T-helper 1 cell treated with Interleukin-12 subunit alpha and Interleukin-12 subunit beta and Interleukin-4 antibody, amounts not matched to agents 30 μg/mL and 1 μg/mL, for 36 hours (primary cell): Measurements from ENCODE around the gene CGB7.

ENCODE experiments used
- H3K27ac Mint-ChIP-seq: one replicate; pipeline ENCODE4 v1.8.0; 2021; ENCODE audit warnings: mild to moderate bottlenecking, mixed read lengths
- H3K27me3 Mint-ChIP-seq: one replicate; pipeline ENCODE4 v1.8.0; 2021; ENCODE audit warnings: low read depth, mixed read lengths
- H3K36me3 Mint-ChIP-seq: one replicate; pipeline ENCODE4 v1.8.0; 2021; ENCODE audit warnings: low read depth, mixed read lengths
- H3K4me1 Mint-ChIP-seq: one replicate; pipeline ENCODE4 v1.8.0; 2021; ENCODE audit warnings: low read depth, mixed read lengths
- H3K4me3 Mint-ChIP-seq: one replicate; pipeline ENCODE4 v1.8.0; 2021; ENCODE audit warnings: mild to moderate bottlenecking, moderate library complexity, mixed read lengths
- H3K9me3 Mint-ChIP-seq: one replicate; pipeline ENCODE4 v1.8.0; 2021; ENCODE audit warnings: mixed read lengths

Gene CGB7

GRCh38 chr19:49057636-49058234, at the start of gene CGB7:
Gene CGB7, minus strand, starts transcription at chr19:49057749. Its CDS starts 2,374 bp downstream, at chr19:49055375.
- Mint-ChIP-seq H3K9me3 (no peaks in the 10 kb centered on the region), H3K4me3 (peak within 1 kb of the TSS; percentile 74), H3K4me1 (peaks cover 12% of the 10 kb centered on the region), H3K36me3 (no peaks in the 10 kb centered on the region), H3K27me3 (peaks cover 56% of the 10 kb centered on the region), H3K27ac (no peak within 1 kb of the TSS)

GRCh38 chr19:49106648-49107135, 49.1 kb upstream of the CGB7 start:
- Mint-ChIP-seq H3K36me3 (peaks cover 30% of the 10 kb centered on the region), H3K27ac (peak overlapping the region; percentile 61), H3K9me3 (no peaks in the 10 kb centered on the region), H3K4me1 (peaks cover 12% of the 10 kb centered on the region), H3K4me3 (no peak overlapping the region), H3K27me3 (no peaks in the 10 kb centered on the region)

GRCh38 chr19:49104229-49104864, 46.8 kb upstream of the CGB7 start:
- Mint-ChIP-seq H3K27ac (no peak overlapping the region), H3K36me3 (peaks cover 43% of the 10 kb centered on the region)

GRCh38 chr19:49103331-49104085, 46.0 kb upstream of the CGB7 start:
- H3K4me3 Mint-ChIP-seq, result no peak overlapping the region
- peaks cover 15% of the 10 kb centered on the region for H3K4me1 Mint-ChIP-seq
- no peaks in the 10 kb centered on the region for H3K27me3 Mint-ChIP-seq
- no peaks in the 10 kb centered on the region for H3K9me3 Mint-ChIP-seq
- H3K36me3 Mint-ChIP-seq, result peaks cover 43% of the 10 kb centered on the region
- H3K27ac Mint-ChIP-seq, result no peak overlapping the region

More at GRCh38 chr19:49104229-49104864, 46.8 kb upstream of the CGB7 start:
- H3K4me3 Mint-ChIP-seq, result no peak overlapping the region
- H3K9me3 Mint-ChIP-seq, result no peaks in the 10 kb centered on the region
- H3K4me1 Mint-ChIP-seq, result peaks cover 17% of the 10 kb centered on the region
- no peaks in the 10 kb centered on the region for H3K27me3 Mint-ChIP-seq

- H3K36me3 Mint-ChIP-seq, result peaks cover 48% of the 10 kb centered on the region
Observed at GRCh38 chr19:49102303-49102702, 44.8 kb upstream of the CGB7 start.

GRCh38 chr19:49101160-49101559, 43.6 kb upstream of the CGB7 start:
- no peaks in the 10 kb centered on the region for H3K27me3 Mint-ChIP-seq
- no peaks in the 10 kb centered on the region for H3K9me3 Mint-ChIP-seq
- H3K27ac Mint-ChIP-seq, result peak overlapping the region; percentile 45
- H3K36me3 Mint-ChIP-seq, result peaks cover 43% of the 10 kb centered on the region
- no peak overlapping the region for H3K4me3 Mint-ChIP-seq
- H3K4me1 Mint-ChIP-seq, result peaks cover 16% of the 10 kb centered on the region

More at GRCh38 chr19:49102303-49102702, 44.8 kb upstream of the CGB7 start:
- Mint-ChIP-seq H3K4me3 (no peak overlapping the region), H3K27me3 (no peaks in the 10 kb centered on the region), H3K27ac (no peak overlapping the region), H3K4me1 (peaks cover 20% of the 10 kb centered on the region), H3K9me3 (no peaks in the 10 kb centered on the region)

- Mint-ChIP-seq H3K36me3 (peaks cover 46% of the 10 kb centered on the region), H3K27ac (no peak overlapping the region), H3K4me1 (peaks cover 14% of the 10 kb centered on the region), H3K4me3 (no peak overlapping the region), H3K9me3 (no peaks in the 10 kb centered on the region), H3K27me3 (no peaks in the 10 kb centered on the region)
Observed at GRCh38 chr19:49098795-49099194, 41.2 kb upstream of the CGB7 start.

GRCh38 chr19:49097453-49098288, 40.1 kb upstream of the CGB7 start:
- Mint-ChIP-seq H3K27me3 (no peaks in the 10 kb centered on the region), H3K9me3 (no peaks in the 10 kb centered on the region), H3K4me3 (no peak overlapping the region), H3K4me1 (peaks cover 14% of the 10 kb centered on the region), H3K27ac (peak overlapping the region; percentile 34), H3K36me3 (peaks cover 50% of the 10 kb centered on the region)

GRCh38 chr19:49094505-49095482, 37.2 kb upstream of the CGB7 start:
- Mint-ChIP-seq H3K9me3 (no peaks in the 10 kb centered on the region), H3K27ac (peak overlapping the region; percentile 72), H3K4me1 (peaks cover 22% of the 10 kb centered on the region), H3K4me3 (no peak overlapping the region), H3K27me3 (no peaks in the 10 kb centered on the region), H3K36me3 (peaks cover 52% of the 10 kb centered on the region)

GRCh38 chr19:49092686-49093085, 35.1 kb upstream of the CGB7 start:
- Mint-ChIP-seq H3K9me3 (no peaks in the 10 kb centered on the region), H3K36me3 (peaks cover 39% of the 10 kb centered on the region), H3K27ac (no peak overlapping the region), H3K4me1 (peaks cover 23% of the 10 kb centered on the region), H3K4me3 (no peak overlapping the region), H3K27me3 (no peaks in the 10 kb centered on the region)

- H3K4me1 Mint-ChIP-seq, result peaks cover 26% of the 10 kb centered on the region
- no peak overlapping the region for H3K4me3 Mint-ChIP-seq
- peaks cover 41% of the 10 kb centered on the region for H3K36me3 Mint-ChIP-seq
- no peaks in the 10 kb centered on the region for H3K9me3 Mint-ChIP-seq
- no peaks in the 10 kb centered on the region for H3K27me3 Mint-ChIP-seq
- peak overlapping the region; percentile 21 for H3K27ac Mint-ChIP-seq
Observed at GRCh38 chr19:49091391-49092038, 34.0 kb upstream of the CGB7 start.

GRCh38 chr19:49086296-49086695, 28.7 kb upstream of the CGB7 start:
- H3K4me3 Mint-ChIP-seq, result peak overlapping the region; percentile 98
- H3K36me3 Mint-ChIP-seq, result peaks cover 21% of the 10 kb centered on the region
- H3K4me1 Mint-ChIP-seq, result peaks cover 28% of the 10 kb centered on the region

GRCh38 chr19:49085868-49086232, 28.3 kb upstream of the CGB7 start:
- H3K4me1 Mint-ChIP-seq, result peaks cover 27% of the 10 kb centered on the region
- H3K9me3 Mint-ChIP-seq, result no peaks in the 10 kb centered on the region
- H3K27me3 Mint-ChIP-seq, result no peaks in the 10 kb centered on the region
- H3K27ac Mint-ChIP-seq, result peak overlapping the region; percentile 87
- peak overlapping the region; percentile 98 for H3K4me3 Mint-ChIP-seq
- H3K36me3 Mint-ChIP-seq, result peaks cover 20% of the 10 kb centered on the region

More at GRCh38 chr19:49086296-49086695, 28.7 kb upstream of the CGB7 start:
- H3K27me3 Mint-ChIP-seq, result no peaks in the 10 kb centered on the region
- H3K9me3 Mint-ChIP-seq, result no peaks in the 10 kb centered on the region
- H3K27ac Mint-ChIP-seq, result peak overlapping the region; percentile 87
